GM18520 (cell line): Measurements from ENCODE around the gene CSKMT.
A peak's percentile ranks its signal among the peaks of the same experiment; 100 is the strongest.
"Not testable (repeated sequence)": the region's sequence is repeated elsewhere in the genome, so short reads cannot be mapped to it uniquely, and the experiment has no call there.

Experiments used
- ATAC-seq: cut with Tn5 transposase; IDR thresholded peaks from one replicate; pipeline ENCODE4 v1.9.1; 2021; ENCODE audit not compliant: unreplicated experiment

CSKMT gene

GRCh38 chr11:62665075-62665598 is at the start of gene CSKMT, which contains the start of gene C11orf98:
TSS of gene CSKMT (plus strand) at chr11:62665312. CDS start at chr11:62665880, 568 bp downstream.
TSS of gene C11orf98 (minus strand) at chr11:62665210. CDS start at chr11:62665169, 41 bp downstream.
- ATAC-seq: peak; percentile 72

GRCh38 chr11:62615521-62615920 is 49.6 kb upstream of the CSKMT start:
- no peak for ATAC-seq

GRCh38 chr11:62616957-62617356 is 48.2 kb upstream of the CSKMT start:
- ATAC-seq: not testable (repeated sequence)

GRCh38 chr11:62621027-62621566 is 44.0 kb upstream of the CSKMT start:
- ATAC-seq: no peak

- peak; percentile 96 for ATAC-seq
Measured at GRCh38 chr11:62621567-62622470, 43.3 kb upstream of the CSKMT start, which contains the start of gene B3GAT3. TSS of gene B3GAT3 (minus strand) at chr11:62621986. CDS start at chr11:62621947, 39 bp downstream.

- ATAC-seq: no peak
Measured at GRCh38 chr11:62622476-62623089, 42.5 kb upstream of the CSKMT start.

GRCh38 chr11:62627713-62628112 is 37.4 kb upstream of the CSKMT start:
- no peak for ATAC-seq

- no peak for ATAC-seq
Measured at GRCh38 chr11:62632492-62632891, 32.6 kb upstream of the CSKMT start.

GRCh38 chr11:62644220-62644619 is 20.9 kb upstream of the CSKMT start:
- no peak for ATAC-seq

GRCh38 chr11:62645671-62645945 is 19.5 kb upstream of the CSKMT start:
- no peak for ATAC-seq

- peak; percentile 81 for ATAC-seq
Measured at GRCh38 chr11:62645946-62646824, 18.9 kb upstream of the CSKMT start, which contains the start of gene GANAB. TSS of gene GANAB (minus strand) at chr11:62646613. CDS start at chr11:62646599, 14 bp downstream.

- no peak for ATAC-seq
Measured at GRCh38 chr11:62646825-62647608, 18.1 kb upstream of the CSKMT start.

GRCh38 chr11:62647609-62648005 is 17.5 kb upstream of the CSKMT start:
- no peak for ATAC-seq

GRCh38 chr11:62648185-62648966 is 16.7 kb upstream of the CSKMT start:
- no peak for ATAC-seq

- ATAC-seq: no peak
Measured at GRCh38 chr11:62648967-62649364, 16.1 kb upstream of the CSKMT start.

- no peak for ATAC-seq
Measured at GRCh38 chr11:62649486-62649885, 15.6 kb upstream of the CSKMT start.

- ATAC-seq: not testable (repeated sequence)
Measured at GRCh38 chr11:62650283-62650682, 14.8 kb upstream of the CSKMT start.

- ATAC-seq: no peak
Measured at GRCh38 chr11:62652161-62653006, 12.7 kb upstream of the CSKMT start.
